ENCODE measurements around the gene TSTD1.
A peak's percentile ranks its signal among the peaks of the same experiment; 100 is the strongest.

TSTD1 gene, protein sequence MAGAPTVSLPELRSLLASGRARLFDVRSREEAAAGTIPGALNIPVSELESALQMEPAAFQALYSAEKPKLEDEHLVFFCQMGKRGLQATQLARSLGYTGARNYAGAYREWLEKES

GRCh38 chr1:161038523-161039153 lies at the start of gene TSTD1:
Gene TSTD1, minus strand, starts transcription at chr1:161038964. Its CDS starts 75 bp downstream, at chr1:161038889.
- DNase-seq (ENCODE audit: low read depth) = no peak

GRCh38 chr1:161086457-161086856 lies 47.7 kb upstream of the TSTD1 start:
- DNase-seq (ENCODE audit: low read depth) = no peak

DNA sequence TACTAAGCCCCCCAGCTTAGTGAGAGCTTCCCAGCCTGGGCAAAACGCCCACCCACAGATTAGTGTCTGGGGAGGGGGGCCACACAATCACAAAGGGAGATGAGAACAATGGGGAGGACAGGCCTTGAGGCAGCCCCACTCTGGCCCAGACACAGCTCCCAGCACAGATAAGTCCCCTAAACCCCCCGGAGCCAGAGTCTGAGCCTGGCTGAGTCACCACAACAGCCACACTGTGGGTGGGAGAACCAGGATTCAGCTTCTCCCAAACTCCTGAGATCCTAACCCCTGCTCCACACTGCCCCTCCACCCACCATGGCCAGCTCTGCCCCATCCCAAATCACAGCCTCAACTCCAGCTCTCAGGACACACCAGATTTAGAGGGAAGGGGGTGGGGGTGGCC lies 46.4 kb upstream of the TSTD1 start:
- no peak for DNase-seq (ENCODE audit: low read depth)

GRCh38 chr1:161084597-161084988 lies 45.8 kb upstream of the TSTD1 start:
- DNase-seq (ENCODE audit: low read depth) = no peak

DNA sequence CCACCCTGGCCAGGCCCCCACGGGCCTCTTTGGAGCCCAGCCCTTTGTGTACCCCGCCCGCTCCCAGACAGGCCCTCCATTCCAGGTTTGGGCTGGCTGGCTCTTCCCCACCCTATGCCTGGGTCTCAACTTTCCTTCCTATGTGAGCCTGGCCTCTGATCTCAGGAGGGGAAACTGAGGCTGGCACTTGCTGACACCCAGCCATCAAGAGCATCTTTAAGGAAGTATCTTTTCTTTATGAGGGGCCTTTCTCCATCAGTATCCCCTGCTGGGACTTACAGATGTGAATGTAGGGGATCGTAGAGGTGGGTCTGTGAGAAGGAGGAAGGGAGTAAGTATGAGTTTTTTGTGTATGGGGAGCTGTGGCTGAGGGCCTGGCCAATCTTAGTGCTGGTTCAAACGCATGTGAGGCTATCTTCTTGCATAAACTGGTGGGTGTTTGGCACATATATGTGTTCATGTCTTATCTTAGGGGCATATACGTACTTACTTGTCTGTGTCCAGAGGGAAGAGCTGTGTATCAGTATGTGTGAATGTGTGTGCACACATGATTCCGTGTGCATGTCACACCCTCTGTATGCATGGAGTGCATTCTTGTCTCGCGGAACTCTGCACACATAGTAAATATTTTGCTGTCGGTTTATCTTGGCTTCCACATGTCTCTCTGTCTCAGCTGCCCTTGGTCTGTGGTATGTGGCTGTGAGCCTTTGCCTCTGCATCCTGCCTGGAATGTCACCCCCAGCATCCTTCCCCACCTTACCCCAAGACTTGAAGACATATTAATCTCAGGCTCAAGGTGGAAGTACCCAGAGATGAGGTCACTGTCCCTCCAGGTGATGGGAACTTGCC lies 45.2 kb upstream of the TSTD1 start:
- DNase-seq (ENCODE audit: low read depth) = no peak

DNA sequence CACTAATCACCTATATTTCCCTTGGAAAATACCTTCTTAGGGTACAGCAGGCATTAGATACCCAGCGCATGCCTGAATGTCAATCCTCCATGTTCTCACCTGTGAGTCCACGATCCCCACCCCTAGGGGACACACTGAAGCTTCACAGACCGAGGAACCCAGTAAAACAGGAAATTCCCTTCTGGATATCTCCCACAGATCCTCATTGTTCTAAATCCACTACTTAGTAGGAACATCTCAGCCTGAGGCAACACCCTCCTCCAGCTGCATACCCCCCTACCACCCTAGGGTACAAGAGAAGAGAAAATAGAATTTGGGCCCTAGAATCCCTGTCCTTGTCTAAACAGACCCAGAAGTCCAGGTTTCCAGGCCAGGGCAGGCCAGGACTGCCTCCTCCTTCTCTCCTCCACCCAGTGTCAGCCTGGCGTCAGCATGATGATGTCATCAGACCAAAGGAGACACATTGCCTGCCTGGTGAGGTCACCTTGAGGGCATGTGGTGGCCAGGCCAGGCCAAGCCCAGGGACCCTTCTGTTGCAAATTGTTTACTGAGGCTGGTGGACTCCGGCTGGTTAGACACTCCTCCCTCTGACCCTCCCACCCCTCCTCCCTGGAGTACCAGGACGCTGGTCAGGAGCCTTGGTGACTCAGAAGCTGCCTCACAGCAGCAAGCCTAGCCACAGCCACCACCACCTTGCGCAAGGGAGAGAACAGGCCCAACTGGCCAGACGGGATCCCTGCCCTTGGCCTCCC lies 44.4 kb upstream of the TSTD1 start:
- DNase-seq (ENCODE audit: low read depth) = peak; percentile 61

DNA sequence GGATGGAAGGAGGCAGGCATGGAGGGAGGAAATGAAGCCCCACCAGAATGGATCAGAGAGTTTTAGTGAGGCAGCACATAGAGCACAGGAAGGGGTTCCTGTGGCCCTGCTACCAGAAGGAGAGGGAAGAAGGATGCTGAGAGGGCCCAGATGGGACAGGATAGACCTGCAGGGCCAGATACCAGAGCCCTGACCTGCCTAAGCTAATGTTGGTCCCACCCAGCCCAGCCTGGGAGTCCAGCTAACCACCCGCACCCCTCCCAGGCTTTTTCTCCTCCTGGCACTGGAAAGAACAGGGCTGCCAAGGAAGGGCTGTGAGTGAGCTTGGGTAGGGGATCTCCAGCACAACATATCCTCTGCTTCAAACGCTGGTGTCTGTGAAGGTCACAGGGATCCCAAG lies 43.7 kb upstream of the TSTD1 start:
- no peak for DNase-seq (ENCODE audit: low read depth)

- no peak for DNase-seq (ENCODE audit: low read depth)
These were observed 42.8 kb upstream of the TSTD1 start for GRCh38 chr1:161081519-161081918.

DNA sequence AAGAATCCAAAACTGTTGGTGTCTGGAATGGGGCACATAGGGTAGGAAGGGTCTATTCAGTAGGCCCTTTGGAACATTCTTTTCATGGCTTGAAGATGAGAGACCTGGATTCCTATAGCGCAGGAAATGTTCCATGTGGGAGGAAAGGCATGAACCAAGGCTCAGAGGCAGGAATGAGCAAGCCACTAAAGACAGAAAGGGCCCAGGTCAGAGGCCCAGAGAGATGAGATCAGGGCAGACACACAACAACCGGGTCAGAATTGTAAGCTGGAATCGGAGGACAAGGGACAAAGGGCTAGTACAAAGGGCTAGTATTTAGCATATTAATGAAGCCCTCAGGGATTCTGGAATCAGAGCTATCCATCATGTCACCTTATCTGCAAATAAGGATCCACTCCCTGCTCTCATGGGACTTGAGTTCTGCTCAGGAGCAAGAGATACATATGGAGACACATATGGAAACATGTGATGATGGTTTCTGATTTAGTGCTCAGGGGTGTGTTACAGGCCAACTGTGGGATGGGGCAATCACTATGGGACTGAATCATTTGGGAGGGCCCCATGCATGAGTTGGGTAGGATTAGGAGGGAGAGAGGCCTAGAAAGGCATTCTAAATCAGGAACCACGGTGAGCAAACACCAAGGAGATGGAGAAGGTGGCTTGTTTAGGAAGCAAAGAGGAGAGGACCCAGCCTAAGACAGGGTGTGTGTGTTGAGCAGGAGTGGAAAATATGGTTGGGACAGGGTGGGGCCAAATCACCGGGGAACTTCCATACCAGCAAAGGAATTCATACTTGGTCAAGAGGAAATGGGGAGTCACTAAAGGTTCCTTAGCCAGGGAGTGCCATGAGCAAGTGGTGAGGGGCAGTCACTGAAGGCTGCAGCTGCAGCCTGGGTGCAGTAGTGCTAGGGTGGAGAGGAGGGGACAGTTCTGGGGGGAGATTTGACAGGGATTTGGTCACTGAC lies 42.0 kb upstream of the TSTD1 start:
- no peak for DNase-seq (ENCODE audit: low read depth)

DNA sequence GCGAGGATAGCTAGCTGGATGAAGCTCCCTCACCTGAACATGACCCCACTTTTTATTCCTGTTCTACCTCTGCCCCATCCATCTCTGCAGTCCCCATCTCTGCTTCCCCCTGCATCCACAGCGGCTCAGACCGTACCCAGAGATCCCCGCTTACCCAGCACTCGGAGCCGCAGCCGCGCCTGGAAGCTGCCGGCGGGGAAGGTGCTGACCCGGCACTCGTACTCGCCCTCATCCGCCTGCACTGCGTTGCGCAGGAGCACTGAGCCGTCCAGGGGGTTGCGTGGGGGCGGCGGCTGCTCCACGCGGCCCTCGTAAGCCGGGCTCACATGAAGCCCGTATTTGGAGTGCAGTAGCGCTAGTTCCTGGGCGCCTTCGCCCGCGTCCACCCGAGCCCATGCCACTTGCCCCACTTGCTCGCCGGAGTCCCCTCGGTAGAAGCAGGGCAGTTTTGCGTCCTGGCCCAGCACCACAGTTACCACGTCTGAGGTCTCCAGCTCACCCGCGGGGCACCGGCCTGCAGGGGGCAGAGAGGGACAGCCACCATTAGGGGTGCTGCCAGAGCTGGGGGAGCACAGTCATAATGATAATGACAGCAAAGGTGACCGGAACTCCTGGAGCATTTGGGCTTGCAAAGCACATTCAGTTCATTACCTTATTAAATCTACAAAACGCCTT lies 40.8 kb upstream of the TSTD1 start:
- no peak for DNase-seq (ENCODE audit: low read depth)

DNA sequence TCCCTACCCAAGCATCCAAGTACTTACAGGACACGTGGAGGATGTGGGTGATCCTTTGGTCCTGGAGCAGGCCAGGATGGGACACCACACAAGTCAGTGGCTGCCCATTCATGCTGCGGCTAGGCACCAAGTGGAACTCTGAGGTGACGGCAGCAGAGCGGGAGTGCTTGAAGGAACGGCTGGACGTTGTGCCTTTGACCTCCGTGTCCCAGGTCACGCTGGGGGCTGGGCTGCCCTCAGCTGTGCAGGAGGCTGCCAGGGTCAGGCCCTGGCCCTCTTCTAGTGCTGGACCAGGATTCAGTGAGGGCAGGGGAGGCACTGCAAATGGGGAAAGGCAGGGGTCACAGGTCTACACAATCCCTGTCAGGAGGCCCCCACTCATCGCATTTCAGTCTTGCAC lies 38.7 kb upstream of the TSTD1 start:
- DNase-seq (ENCODE audit: low read depth) = no peak

- DNase-seq (ENCODE audit: low read depth) = no peak
These were observed 37.6 kb upstream of the TSTD1 start for GRCh38 chr1:161076410-161076809.

GRCh38 chr1:161074676-161075368 lies 36.1 kb upstream of the TSTD1 start:
- DNase-seq (ENCODE audit: low read depth) = no peak

DNA sequence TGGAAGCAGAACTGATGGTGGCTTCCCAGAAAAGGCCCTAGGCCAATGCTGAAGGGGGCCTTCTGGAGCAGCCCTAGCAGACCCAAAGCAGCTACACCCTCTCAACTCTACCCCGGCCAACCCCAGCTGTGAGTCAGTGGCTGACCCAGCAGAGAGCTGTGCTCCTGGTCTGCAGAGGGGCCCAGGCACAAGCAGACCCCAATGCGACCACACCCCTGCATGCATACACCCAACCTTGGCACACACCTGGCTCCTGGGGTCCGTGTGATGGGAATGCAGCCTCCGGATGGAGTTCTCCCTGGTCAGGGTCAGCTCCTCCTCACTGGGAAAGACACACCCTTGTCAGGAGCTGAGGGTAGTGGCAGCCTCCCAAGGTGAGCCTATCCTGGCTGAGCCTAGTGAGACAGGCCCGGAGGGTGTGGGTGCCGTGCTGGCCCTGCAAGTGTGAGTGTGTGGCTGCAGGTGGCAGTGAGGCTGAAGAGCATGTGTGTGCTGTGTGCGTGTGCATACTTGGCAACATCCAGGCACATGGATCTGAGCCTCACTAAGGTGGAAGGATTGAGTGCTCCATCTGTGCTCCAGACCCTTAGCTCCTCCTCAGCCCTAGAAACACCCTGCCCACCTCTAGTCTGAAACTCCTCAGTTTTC lies 34.8 kb upstream of the TSTD1 start:
- no peak for DNase-seq (ENCODE audit: low read depth)

DNA sequence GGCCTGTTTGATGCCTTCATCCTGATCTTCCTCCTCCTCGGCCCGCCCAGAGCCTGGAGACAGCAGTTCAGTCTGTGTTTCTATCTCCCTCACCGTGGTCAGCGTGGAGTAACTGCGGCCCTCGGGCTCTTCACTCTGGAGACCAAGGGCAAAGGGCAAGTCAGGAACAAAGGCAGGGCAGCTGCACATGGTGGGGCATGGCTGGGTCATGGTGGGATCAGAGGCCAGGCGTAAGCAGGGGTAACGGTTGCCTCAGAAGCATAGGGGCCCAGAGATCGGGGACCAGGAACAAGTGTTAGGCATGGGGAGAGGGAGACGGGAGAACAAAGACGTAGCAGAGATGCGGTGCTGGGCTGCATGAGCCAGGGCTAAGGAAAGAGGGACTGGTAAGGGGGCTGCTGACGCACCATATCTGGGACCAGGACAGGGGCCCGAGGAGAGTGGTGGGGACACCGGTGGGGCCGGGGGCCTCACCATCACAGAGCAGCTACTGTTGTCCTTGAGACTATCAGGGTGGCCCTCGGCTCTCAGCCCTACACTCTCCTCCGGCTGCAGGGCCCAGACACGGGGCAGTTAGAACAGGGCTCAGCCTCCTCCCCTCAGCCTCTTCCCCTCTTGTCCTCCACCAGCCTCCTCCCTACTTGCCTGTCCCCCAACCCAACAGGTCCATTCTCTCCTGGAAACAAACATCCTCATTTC lies 34.1 kb upstream of the TSTD1 start:
- no peak for DNase-seq (ENCODE audit: low read depth)

DNA sequence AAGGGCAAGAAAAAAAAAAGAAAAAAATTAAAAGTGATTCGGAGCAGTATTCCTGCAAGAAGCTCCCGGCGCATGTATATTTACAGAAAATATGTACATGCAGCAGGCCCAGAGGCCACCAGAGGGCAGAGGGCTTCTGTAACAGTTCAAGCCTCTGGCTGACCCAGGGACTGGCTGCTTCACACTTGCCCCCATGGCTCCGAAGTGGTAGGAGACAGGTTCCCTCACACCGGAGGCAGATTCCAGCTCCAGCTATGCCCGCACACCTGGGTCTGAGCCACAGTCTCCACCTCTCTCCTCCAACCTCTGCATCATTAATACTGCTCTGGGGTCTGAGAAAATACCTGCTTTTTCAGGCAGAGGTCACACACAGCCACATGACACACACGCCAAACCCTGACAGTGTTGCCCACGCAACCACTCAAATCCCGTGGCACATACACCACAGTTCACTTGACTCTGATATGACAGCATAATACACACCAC lies 33.2 kb upstream of the TSTD1 start:
- no peak for DNase-seq (ENCODE audit: low read depth)

GRCh38 chr1:161070761-161071160 lies 32.0 kb upstream of the TSTD1 start:
- no peak for DNase-seq (ENCODE audit: low read depth)

DNA sequence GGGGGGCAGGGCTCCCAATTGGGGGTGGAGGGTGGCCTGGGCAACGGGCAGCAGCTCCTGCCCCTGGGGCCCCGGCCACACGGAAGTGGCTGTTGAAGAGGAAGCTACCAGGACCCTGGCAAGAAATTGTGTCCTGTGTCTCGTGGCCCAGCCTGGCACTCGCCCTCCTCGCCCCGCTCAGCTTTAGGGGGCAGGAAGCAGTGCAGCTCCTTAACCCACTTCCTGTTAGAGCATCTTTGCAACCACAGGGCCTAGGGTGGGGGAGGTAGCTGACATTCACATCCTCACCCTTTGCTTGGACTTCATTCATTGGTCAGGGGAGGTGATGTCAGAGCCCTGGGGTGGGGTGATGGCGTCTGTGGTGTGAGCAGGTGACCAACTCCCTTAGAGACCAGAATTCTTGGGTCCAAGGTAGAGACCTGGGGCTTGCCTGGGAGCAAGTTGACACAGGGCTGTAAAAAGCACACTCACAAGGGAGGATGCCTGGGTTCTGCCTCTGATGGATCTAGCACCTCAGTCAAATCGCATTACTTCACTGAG lies 31.0 kb upstream of the TSTD1 start, which contains the start of gene ARHGAP30:
Gene ARHGAP30, minus strand, starts transcription at position 161 of the 540 bp plus-strand sequence. CDS start 267 bp downstream, outside the sequence.
- DNase-seq (ENCODE audit: low read depth) = no peak
